CD4-positive, alpha-beta T cell treated with Interleukin-21 for 1 hour (primary cell): Measurements from ENCODE around the gene PER2.
"Not testable (repeated sequence)": the region's sequence is repeated elsewhere in the genome, so short reads cannot be mapped to it uniquely, and the experiment has no call there.

Source experiments
- DNase-seq: peaks from one replicate; pipeline ENCODE4 v3.0.0-alpha.2; 2020

PER2 gene

GRCh38 chr2:238310721-238311120, 22.3 kb upstream of the PER2 start:
- DNase-seq, result not testable (repeated sequence)

- DNase-seq, result no peak
Observed at GRCh38 chr2:238308177-238308576, 19.8 kb upstream of the PER2 start.

GRCh38 chr2:238306672-238306998, 18.2 kb upstream of the PER2 start:
- DNase-seq, result no peak

GRCh38 chr2:238305965-238306671, 17.7 kb upstream of the PER2 start:
- no peak for DNase-seq

- no peak for DNase-seq
Observed at GRCh38 chr2:238305092-238305862, 16.9 kb upstream of the PER2 start.

GRCh38 chr2:238304116-238304515, 15.7 kb upstream of the PER2 start:
- DNase-seq, result no peak

- DNase-seq, result no peak
Observed at GRCh38 chr2:238302751-238303150, 14.3 kb upstream of the PER2 start.

- DNase-seq, result no peak
Observed at GRCh38 chr2:238302087-238302486, 13.7 kb upstream of the PER2 start.

- no peak for DNase-seq
Observed at GRCh38 chr2:238299803-238300202, 11.4 kb upstream of the PER2 start.

- DNase-seq, result no peak
Observed at GRCh38 chr2:238296638-238297457, 8.4 kb upstream of the PER2 start.

GRCh38 chr2:238295144-238296112, 7.0 kb upstream of the PER2 start:
- DNase-seq, result no peak

- no peak for DNase-seq
Observed at GRCh38 chr2:238294393-238295143, 6.2 kb upstream of the PER2 start.

GRCh38 chr2:238294046-238294392, 5.6 kb upstream of the PER2 start:
- no peak for DNase-seq

- no peak for DNase-seq
Observed at GRCh38 chr2:238291550-238292281, 3.3 kb upstream of the PER2 start.

GRCh38 chr2:238290715-238291549, 2.5 kb upstream of the PER2 start:
- no peak for DNase-seq

GRCh38 chr2:238290091-238290509, 1.7 kb upstream of the PER2 start:
- peak; percentile 60 for DNase-seq

GRCh38 chr2:238289574-238289973, 1.2 kb upstream of the PER2 start:
- no peak for DNase-seq

GRCh38 chr2:238288650-238289573, 502 bp upstream of the PER2 start:
- DNase-seq, result peak; percentile 99
